GM20000 (cell line): ENCODE data around the gene NCOR1.

Experiments
- DNase-seq: peaks from one replicate; pipeline ENCODE4 v3.0.0; 2012; ENCODE audit warnings: low spot score
- CTCF ChIP-seq: IDR thresholded peaks from 2 replicates; pipeline ENCODE4 v1.5.1; 2012; ENCODE audit warnings: mild to moderate bottlenecking, control low read depth; ENCODE audit errors: extremely low read depth, missing control alignments

Gene NCOR1

GRCh38 chr17:16013943-16014407 lies 201.4 kb downstream of the NCOR1 start:
- no peak for TF ChIP-seq CTCF
- no peak for DNase-seq

- no peak for TF ChIP-seq CTCF
- DNase-seq, result no peak
These were observed 207.9 kb downstream of the NCOR1 start for GRCh38 chr17:16007439-16007838.

GRCh38 chr17:16005636-16006035 lies 209.7 kb downstream of the NCOR1 start:
- DNase-seq, result no peak
- TF ChIP-seq CTCF, result no peak

GRCh38 chr17:16003841-16004240 lies 211.5 kb downstream of the NCOR1 start:
- no peak for TF ChIP-seq CTCF
- no peak for DNase-seq

GRCh38 chr17:16002708-16003260 lies 212.6 kb downstream of the NCOR1 start:
- no peak for DNase-seq
- TF ChIP-seq CTCF, result no peak

GRCh38 chr17:16001226-16001897 lies 214.0 kb downstream of the NCOR1 start:
- TF ChIP-seq CTCF, result no peak
- no peak for DNase-seq

- DNase-seq, result no peak
- no peak for TF ChIP-seq CTCF
These were observed 215.1 kb downstream of the NCOR1 start for GRCh38 chr17:15999974-16000827.
